Measurements from ENCODE around the gene DEPDC1. TPM values are rescaled to one million over a fixed set of nuclear protein-coding genes. Genes with fewer than 3 reads are reported as not detected.

DEPDC1 gene
- total RNA-seq, 1 donor from 2014 or later = 1.7 TPM

GRCh38 chr1:68438310-68438709, 58.6 kb downstream of the DEPDC1 start:
- no peak overlapping the region for H3K27ac ChIP-seq
- no peak overlapping the region for H3K4me3 ChIP-seq
- no peaks in the 10 kb centered on the region for H3K4me1 ChIP-seq
- no peaks in the 10 kb centered on the region for H3K27me3 ChIP-seq
- no peaks in the 10 kb centered on the region for H3K36me3 ChIP-seq
- H3K9me3 ChIP-seq = no peaks in the 10 kb centered on the region
- TF ChIP-seq POLR2A (IDR thresholded peaks at IDR 0.05) = no peak
- TF ChIP-seq POLR2AphosphoS5 (IDR thresholded peaks at IDR 0.05; ENCODE audit: insufficient read depth in 1 of 2, low read depth in 1 of 2) = no peak
- TF ChIP-seq CTCF (IDR thresholded peaks at IDR 0.05) = no peak
- intact Hi-C loops (cut with DNase I) = loop anchor here (5.0 kb wide), 1 partner anchor 1741 kb away; no protein-coding TSS in a partner anchor
- no peak for DNase-seq (ENCODE audit: extremely low spot score in 2 of 2)

DNA sequence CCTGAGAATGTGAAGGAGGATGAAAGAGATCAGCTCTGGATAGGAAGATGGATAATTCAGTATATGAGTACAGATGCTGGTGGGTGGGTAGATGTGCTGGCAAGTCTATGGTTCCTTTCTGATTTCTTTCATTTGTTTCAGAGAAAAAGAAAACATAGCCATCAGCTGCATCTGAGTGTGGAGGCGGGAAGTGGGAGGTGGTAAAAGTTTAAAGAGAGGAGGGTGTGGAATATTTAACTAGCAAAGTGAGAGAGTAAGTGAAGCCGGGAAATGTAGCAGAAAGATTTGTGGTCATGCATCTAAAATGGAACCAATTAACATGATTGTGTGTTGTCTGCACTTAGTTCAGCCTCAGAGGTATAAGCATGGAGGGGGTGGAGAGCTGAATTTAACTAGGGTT, 63.5 kb downstream of the DEPDC1 start:
- TF ChIP-seq CTCF (IDR thresholded peaks at IDR 0.05) (no peak), POLR2AphosphoS5 (IDR thresholded peaks at IDR 0.05; ENCODE audit: insufficient read depth in 1 of 2, low read depth in 1 of 2) (no peak), POLR2A (IDR thresholded peaks at IDR 0.05) (no peak)
- no peak overlapping the region for H3K27ac ChIP-seq
- DNase-seq (ENCODE audit: extremely low spot score in 2 of 2) = no peak
- H3K4me1 ChIP-seq = no peaks in the 10 kb centered on the region
- no peak overlapping the region for H3K4me3 ChIP-seq
- intact Hi-C loops (cut with DNase I) = no loop called here
- H3K27me3 ChIP-seq = no peaks in the 10 kb centered on the region
- H3K36me3 ChIP-seq = no peaks in the 10 kb centered on the region
- no peaks in the 10 kb centered on the region for H3K9me3 ChIP-seq

GRCh38 chr1:68431076-68431475, 65.8 kb downstream of the DEPDC1 start:
- Histone ChIP-seq H3K27me3 (no peaks in the 10 kb centered on the region), H3K4me3 (no peak overlapping the region), H3K27ac (no peak overlapping the region), H3K4me1 (no peaks in the 10 kb centered on the region), H3K9me3 (no peaks in the 10 kb centered on the region), H3K36me3 (no peaks in the 10 kb centered on the region)
- intact Hi-C loops (cut with DNase I) = no loop called here
- no peak for TF ChIP-seq POLR2A (IDR thresholded peaks at IDR 0.05)
- TF ChIP-seq CTCF (IDR thresholded peaks at IDR 0.05) = no peak
- no peak for TF ChIP-seq POLR2AphosphoS5 (IDR thresholded peaks at IDR 0.05; ENCODE audit: insufficient read depth in 1 of 2, low read depth in 1 of 2)
- DNase-seq (ENCODE audit: extremely low spot score in 2 of 2) = no peak

DNA sequence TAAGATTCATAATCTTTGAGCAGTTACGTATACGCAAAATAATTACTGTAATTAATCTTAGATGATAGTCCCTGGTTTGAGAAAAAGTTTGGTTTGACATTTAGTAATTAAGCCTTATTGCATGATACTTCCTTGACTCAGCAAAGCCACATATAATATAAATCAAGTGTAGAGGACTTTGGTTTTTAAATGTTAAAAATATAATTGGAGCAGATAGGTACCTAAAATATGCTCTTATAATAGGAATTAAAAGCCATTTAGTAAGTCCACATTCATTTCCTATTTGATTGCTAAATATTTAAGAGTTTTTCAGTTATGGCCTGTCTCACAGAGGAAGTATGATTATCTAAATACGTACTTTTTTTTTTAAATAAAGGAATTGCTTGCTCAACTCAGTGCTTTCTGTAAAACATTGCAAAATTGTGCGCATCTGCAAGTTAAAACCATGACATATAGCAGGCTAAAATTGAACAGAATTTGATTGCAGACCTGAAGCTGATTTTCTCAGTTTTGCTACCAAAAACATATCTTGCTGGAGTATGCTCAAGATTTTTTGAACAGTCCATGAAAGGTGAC, 67.6 kb downstream of the DEPDC1 start:
- H3K4me1 ChIP-seq = no peaks in the 10 kb centered on the region
- no peaks in the 10 kb centered on the region for H3K9me3 ChIP-seq
- TF ChIP-seq CTCF (IDR thresholded peaks at IDR 0.05) = no peak
- TF ChIP-seq POLR2A (IDR thresholded peaks at IDR 0.05) = no peak
- TF ChIP-seq POLR2AphosphoS5 (IDR thresholded peaks at IDR 0.05; ENCODE audit: insufficient read depth in 1 of 2, low read depth in 1 of 2) = no peak
- no peak for DNase-seq (ENCODE audit: extremely low spot score in 2 of 2)
- H3K4me3 ChIP-seq = no peak overlapping the region
- intact Hi-C loops (cut with DNase I) = no loop called here
- no peaks in the 10 kb centered on the region for H3K36me3 ChIP-seq
- H3K27me3 ChIP-seq = no peaks in the 10 kb centered on the region
- H3K27ac ChIP-seq = no peak overlapping the region

DNA sequence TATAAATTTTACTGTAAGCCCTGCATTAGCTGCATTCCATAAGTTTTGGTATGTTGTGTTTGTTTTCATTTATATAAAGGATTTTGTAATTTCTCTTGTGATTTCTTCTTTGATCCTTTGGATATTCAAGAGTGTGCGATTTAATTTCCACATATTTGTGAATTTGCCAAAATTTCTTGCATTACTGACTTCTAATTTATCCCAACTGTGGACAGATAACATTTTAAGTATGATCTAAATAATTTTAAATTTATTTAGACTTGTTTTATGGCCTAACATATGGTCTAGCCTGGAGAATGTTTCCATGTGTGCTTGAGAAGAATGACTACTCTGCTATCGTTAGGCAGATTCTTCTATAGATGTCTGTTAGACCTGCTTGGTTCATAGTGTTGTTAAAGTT, 70.3 kb downstream of the DEPDC1 start:
- no peaks in the 10 kb centered on the region for H3K9me3 ChIP-seq
- no peaks in the 10 kb centered on the region for H3K4me1 ChIP-seq
- no peaks in the 10 kb centered on the region for H3K27me3 ChIP-seq
- DNase-seq (ENCODE audit: extremely low spot score in 2 of 2) = no peak
- intact Hi-C loops (cut with DNase I) = no loop called here
- no peak overlapping the region for H3K27ac ChIP-seq
- H3K4me3 ChIP-seq = no peak overlapping the region
- no peaks in the 10 kb centered on the region for H3K36me3 ChIP-seq
- no peak for TF ChIP-seq POLR2A (IDR thresholded peaks at IDR 0.05)
- TF ChIP-seq CTCF (IDR thresholded peaks at IDR 0.05) = no peak
- no peak for TF ChIP-seq POLR2AphosphoS5 (IDR thresholded peaks at IDR 0.05; ENCODE audit: insufficient read depth in 1 of 2, low read depth in 1 of 2)
